ENCODE measurements around the gene ANKRD52. TPM values are rescaled to one million over a fixed set of nuclear protein-coding genes. Genes with fewer than 3 reads are reported as not detected.
A peak's percentile ranks its signal among the peaks of the same experiment; 100 is the strongest.

The ANKRD52 gene
- total and polyA plus RNA-seq, 2 of the 8 experiments (the other 6 are each of a cell fraction or from before 2014, with no cell fraction given): 14.0 to 36.3 TPM

DNA sequence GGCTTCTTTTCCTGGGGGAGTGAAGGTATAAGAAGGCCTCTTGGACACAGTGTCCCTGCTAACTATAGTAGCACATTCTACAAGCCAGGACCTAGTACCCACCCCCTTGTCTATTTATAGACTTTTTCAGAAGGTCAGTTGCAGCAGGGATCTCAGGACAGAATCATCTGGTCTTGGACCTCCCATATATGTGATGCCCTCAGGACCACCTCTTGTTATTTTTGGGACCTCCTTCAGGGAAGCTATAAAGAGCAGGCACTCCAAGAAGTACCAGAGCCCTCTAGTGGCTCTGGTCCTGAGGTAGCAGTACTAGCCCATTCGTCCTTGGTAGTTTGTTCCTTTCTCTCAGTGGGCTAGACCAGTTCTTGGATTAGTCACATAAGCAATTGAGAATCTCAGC, 12.8 kb upstream of the ANKRD52 start:
- no peak overlapping the region for H3K18ac ChIP-seq (ENCODE audit: extremely low read depth, low read length)
- no peak overlapping the region for H2BK5ac ChIP-seq (ENCODE audit: low read depth, low read length)
- H2AFZ ChIP-seq (ENCODE audit: low read length): no peak overlapping the region
- DNase-seq (ENCODE audit: low read depth in 1 of 2, low spot score in 2 of 2) (no peak), FAIRE-seq (no peak)
- H3K9me3 ChIP-seq (ENCODE audit: insufficient read depth in 2 of 2, low read depth in 1 of 2, low read length in 1 of 2): no peaks in the 10 kb centered on the region
- H3K27ac ChIP-seq (ENCODE audit: low read depth, low read length): no peak overlapping the region
- H3K27me3 ChIP-seq (replicated peaks in 1 of 4; ENCODE audit: control insufficient read depth in 3 of 4, extremely low read depth in 1 of 4, insufficient read depth in 3 of 4, low read length in 3 of 4): no peaks in the 10 kb centered on the region
- H3K79me1 ChIP-seq (ENCODE audit: low read depth, low read length): no peaks in the 10 kb centered on the region
- H2BK120ac ChIP-seq (replicated peaks; ENCODE audit: low read depth, low read length): no peak overlapping the region
- H3K36me3 ChIP-seq (ENCODE audit: control insufficient read depth in 2 of 4, insufficient read depth in 4 of 4, low read length in 3 of 4): peaks cover 12 to 57% (median 31%) of the 10 kb centered on the region in 4 experiments; a peak in 7 of 8 replicates
- no peak overlapping the region for H2BK12ac ChIP-seq (ENCODE audit: low read depth, low read length)
- no peak overlapping the region for H3K23ac ChIP-seq (ENCODE audit: insufficient read length)
- H3K4ac ChIP-seq (replicated peaks; ENCODE audit: insufficient read length, low read depth, low read length): no peak overlapping the region
- no peak overlapping the region for H2BK20ac ChIP-seq (ENCODE audit: low read length)
- H4K5ac ChIP-seq (ENCODE audit: insufficient read length, low read depth, low read length): no peak overlapping the region
- H4K20me1 ChIP-seq (replicated peaks in 1 of 2; ENCODE audit: control insufficient read depth in 1 of 2, insufficient read depth in 2 of 2, low read length in 2 of 2): peaks cover 0 to 2% of the 10 kb centered on the region in 2 experiments
- ChIA-PET POLR2A (ENCODE audit: partially characterized antibody) (interaction anchor here (1.0 to 2.8 kb wide), 9 partner anchors 8 to 178 kb away, joined by 3 to 10 read pairs (median 4); partner anchors contain the start of genes SMARCC2, TIMELESS and ZC3H10), CTCF (ENCODE audit: partially characterized antibody) (interaction anchor here (0.5 to 4.5 kb wide), 8 partner anchors 11 to 237 kb away, joined by 3 to 26 read pairs (median 4); partner anchors contain the start of genes ANKRD52 and SMARCC2)
- H4K8ac ChIP-seq (ENCODE audit: extremely low read depth, insufficient read depth, low read length): no peak overlapping the region
- H4K91ac ChIP-seq (replicated peaks; ENCODE audit: insufficient read length, low read length): no peak overlapping the region
- H3K79me2 ChIP-seq (ENCODE audit: control insufficient read depth in 1 of 2, insufficient read depth in 2 of 2, low read length in 2 of 2): no peaks in the 10 kb centered on the region
- H3K14ac ChIP-seq (ENCODE audit: insufficient read length): no peak overlapping the region
- no peak overlapping the region for H2AK5ac ChIP-seq (ENCODE audit: low read depth, low read length)
- H3K4me3 ChIP-seq (ENCODE audit: extremely low read depth in 1 of 4, insufficient read depth in 2 of 4, low read depth in 3 of 4, low read length in 4 of 4): no peak overlapping the region
- H3K4me1 ChIP-seq (replicated peaks in 1 of 4; ENCODE audit: control insufficient read depth in 3 of 4, insufficient read depth in 4 of 4, low read length in 3 of 4): peaks cover 0 to 9% (median 3%) of the 10 kb centered on the region in 4 experiments; a peak in 4 of 7 replicates
- TF ChIP-seq CTCF (IDR thresholded peaks at IDR 0.05; ENCODE audit: control extremely low read depth in 1 of 3, insufficient read depth in 1 of 3, low read depth in 1 of 3, low read length in 3 of 3) (peak in 2 of 3 experiments; percentile 64 to 72; a peak in 3 of 4 replicates), RAD21 (IDR thresholded peaks at IDR 0.05 in 1 of 2, conservative IDR thresholded peaks at IDR 0.05 in 1 of 2; ENCODE audit: low read depth in 2 of 2, low read length in 2 of 2) (peak; percentile 44 to 58), YY1 (IDR thresholded peaks at IDR 0.05; ENCODE audit: low read depth, low read length) (no peak)
- no peak overlapping the region for H3K56ac ChIP-seq (replicated peaks; ENCODE audit: insufficient read length, low read depth, low read length)
- no peak overlapping the region for H3K4me2 ChIP-seq (ENCODE audit: insufficient read depth in 1 of 2, low read depth in 2 of 2, low read length in 2 of 2)
- no peak overlapping the region for H2BK15ac ChIP-seq (ENCODE audit: low read length)
- H3K23me2 ChIP-seq (ENCODE audit: low read depth, low read length): peaks cover 7% of the 10 kb centered on the region; the same call in 1 of the 2 replicates
- no peak overlapping the region for H3K9ac ChIP-seq (replicated peaks in 1 of 4; ENCODE audit: extremely low read depth in 1 of 4, low read depth in 3 of 4, low read length in 3 of 4)
- WGBS, 2 experiments (ENCODE audit: extremely low coverage in 1 of 2, insufficient coverage in 1 of 2, insufficient read length in 1 of 2, insufficient replicate concordance in 2 of 2, low coverage in 1 of 2, low lambda C conversion rate in 2 of 2, missing lambda C conversion rate in 1 of 2): 62% methylated on average over 1 of the region's 1 CpG; no CpG with 5 or more reads in 1 of the 2 experiments

Data from H1 (cell line).